DMS 273 (cell line): ENCODE results near the gene ADGRL3.
"Not testable (repeated sequence)": the region's sequence is repeated elsewhere in the genome, so short reads cannot be mapped to it uniquely, and the experiment has no call there.

ENCODE experiments used
- DNase-seq: peaks from one replicate; lab custom pipeline; 2025; ENCODE audit not compliant: unreplicated experiment; lab: John Stamatoyannopoulos, UW

ADGRL3 gene

GRCh38 chr4:61958591-61958990 lies 758.5 kb downstream of the ADGRL3 start:
- DNase-seq, result no peak

GRCh38 chr4:61959087-61959486 lies 759.0 kb downstream of the ADGRL3 start:
- DNase-seq, result no peak

GRCh38 chr4:61984260-61984909 lies 784.3 kb downstream of the ADGRL3 start:
- DNase-seq, result peak; percentile 1

- DNase-seq, result no peak
Observed at GRCh38 chr4:61985426-61985825, 785.3 kb downstream of the ADGRL3 start.

GRCh38 chr4:61986929-61987328 lies 786.8 kb downstream of the ADGRL3 start:
- not testable (repeated sequence) for DNase-seq

GRCh38 chr4:61992351-61992750 lies 792.2 kb downstream of the ADGRL3 start:
- DNase-seq, result peak; percentile 89

GRCh38 chr4:61994036-61994435 lies 793.9 kb downstream of the ADGRL3 start:
- peak; percentile 8 for DNase-seq

- no peak for DNase-seq
Observed at GRCh38 chr4:61995717-61996340, 795.7 kb downstream of the ADGRL3 start.

- DNase-seq, result no peak
Observed at GRCh38 chr4:61996943-61997342, 796.8 kb downstream of the ADGRL3 start.

GRCh38 chr4:61997831-61998230 lies 797.7 kb downstream of the ADGRL3 start:
- no peak for DNase-seq

GRCh38 chr4:62003695-62004094 lies 803.6 kb downstream of the ADGRL3 start:
- peak; percentile 24 for DNase-seq

GRCh38 chr4:62004881-62005280 lies 804.8 kb downstream of the ADGRL3 start:
- no peak for DNase-seq

- no peak for DNase-seq
Observed at GRCh38 chr4:62006108-62006507, 806.0 kb downstream of the ADGRL3 start.

- DNase-seq, result no peak
Observed at GRCh38 chr4:62015043-62015739, 815.1 kb downstream of the ADGRL3 start.

GRCh38 chr4:62018537-62018936 lies 818.4 kb downstream of the ADGRL3 start:
- no peak for DNase-seq

- no peak for DNase-seq
Observed at GRCh38 chr4:62023633-62024032, 823.5 kb downstream of the ADGRL3 start.

GRCh38 chr4:62028745-62029144 lies 828.6 kb downstream of the ADGRL3 start:
- DNase-seq, result no peak

- no peak for DNase-seq
Observed at GRCh38 chr4:62030958-62031357, 830.8 kb downstream of the ADGRL3 start.

- DNase-seq, result no peak
Observed at GRCh38 chr4:62037571-62037970, 837.4 kb downstream of the ADGRL3 start.

GRCh38 chr4:62051332-62051731 lies 851.2 kb downstream of the ADGRL3 start:
- DNase-seq, result no peak

GRCh38 chr4:62053974-62054373 lies 853.8 kb downstream of the ADGRL3 start:
- no peak for DNase-seq

GRCh38 chr4:62057031-62057430 lies 856.9 kb downstream of the ADGRL3 start:
- no peak for DNase-seq
